GM21515 (cell line): ENCODE results near the gene FXR1.
"Not testable (repeated sequence)": the region's sequence is repeated elsewhere in the genome, so short reads cannot be mapped to it uniquely, and the experiment has no call there.

ENCODE experiments used
- ATAC-seq: cut with Tn5 transposase; IDR thresholded peaks from one replicate; pipeline ENCODE4 v1.9.1; 2021; ENCODE audit not compliant: unreplicated experiment

Gene FXR1

DNA sequence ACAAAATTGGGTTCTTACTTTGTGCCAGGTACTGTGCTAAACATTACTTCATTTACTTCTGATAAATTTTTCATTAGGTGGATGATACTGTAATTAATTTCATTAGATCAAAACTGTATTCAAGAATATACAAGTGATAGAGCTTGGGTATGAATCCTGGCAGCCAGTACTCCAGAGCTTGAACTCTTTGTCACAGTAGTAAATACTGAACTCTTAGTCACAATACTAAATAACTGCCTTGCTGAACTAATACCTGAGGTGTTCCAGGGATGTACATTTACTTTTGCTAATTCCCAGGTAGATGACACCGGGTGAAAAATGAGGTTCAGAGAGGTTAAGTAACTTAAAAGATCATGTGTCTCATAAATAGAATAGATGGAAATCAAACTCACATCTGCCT lies 20.3 kb downstream of the FXR1 start:
- ATAC-seq: no peak

GRCh38 chr3:180934638-180935037 lies 22.2 kb downstream of the FXR1 start:
- ATAC-seq: no peak

DNA sequence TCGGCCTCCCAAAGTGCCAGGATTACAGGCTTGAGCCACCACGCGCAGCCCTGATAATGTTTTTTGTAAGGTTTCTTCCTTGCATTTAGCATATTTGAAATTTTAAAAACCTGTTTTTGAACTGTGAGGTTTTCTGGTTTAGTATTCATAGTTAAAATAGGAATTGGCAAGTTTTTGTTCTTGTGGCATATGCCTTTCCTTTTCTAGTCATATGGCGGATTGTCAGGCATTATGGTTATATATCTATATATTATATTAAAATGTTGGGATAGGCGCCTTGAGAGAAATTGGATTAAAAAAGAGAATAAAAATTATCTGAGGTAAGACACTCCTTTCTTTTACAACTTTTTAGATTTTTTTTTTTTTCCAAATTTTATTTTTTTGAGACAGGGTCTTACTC lies 28.4 kb downstream of the FXR1 start:
- no peak for ATAC-seq

- ATAC-seq: peak; percentile 77
Measured at GRCh38 chr3:180947761-180948390, 35.4 kb downstream of the FXR1 start.

DNA sequence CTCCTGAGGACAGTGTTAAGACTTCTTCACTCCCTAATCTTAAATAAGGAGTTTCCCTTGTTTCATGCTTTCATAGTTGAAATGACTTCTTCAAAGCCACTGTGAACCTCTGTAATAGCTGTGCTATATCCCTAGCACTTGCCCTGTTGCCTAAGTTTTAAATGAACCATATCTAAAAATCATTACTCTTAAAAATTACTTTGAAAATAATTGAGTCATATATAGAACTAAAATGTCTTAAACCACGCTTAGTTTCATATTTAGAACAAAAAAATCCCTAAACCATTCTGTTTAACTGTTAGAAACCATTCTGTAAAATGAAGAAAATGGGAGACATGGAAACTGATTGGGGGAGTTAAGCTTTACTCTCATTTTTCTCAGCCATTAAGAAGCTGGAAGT lies 47.2 kb downstream of the FXR1 start:
- ATAC-seq: no peak

GRCh38 chr3:180961087-180961486 lies 48.6 kb downstream of the FXR1 start:
- no peak for ATAC-seq

GRCh38 chr3:180961552-180961951 lies 49.1 kb downstream of the FXR1 start:
- no peak for ATAC-seq

- no peak for ATAC-seq
Measured at GRCh38 chr3:180962530-180962929, 50.1 kb downstream of the FXR1 start.

DNA sequence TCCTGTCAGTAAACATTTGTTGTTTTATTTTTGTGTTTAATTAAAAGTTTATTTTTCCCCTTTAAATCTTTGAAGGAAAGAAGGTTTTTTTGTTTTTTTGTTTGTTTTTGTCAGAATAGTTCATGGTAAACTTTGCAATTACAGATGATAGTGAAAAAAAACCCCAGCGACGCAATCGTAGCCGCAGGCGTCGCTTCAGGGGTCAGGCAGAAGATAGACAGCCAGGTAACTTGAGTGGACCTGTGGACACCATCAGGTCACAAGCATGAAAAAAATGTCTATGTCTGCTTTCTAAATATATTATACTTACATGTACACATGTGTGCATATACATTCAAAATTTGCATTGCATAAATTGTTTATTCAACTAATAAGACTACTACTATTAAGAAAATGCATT lies 58.5 kb downstream of the FXR1 start:
- no peak for ATAC-seq

DNA sequence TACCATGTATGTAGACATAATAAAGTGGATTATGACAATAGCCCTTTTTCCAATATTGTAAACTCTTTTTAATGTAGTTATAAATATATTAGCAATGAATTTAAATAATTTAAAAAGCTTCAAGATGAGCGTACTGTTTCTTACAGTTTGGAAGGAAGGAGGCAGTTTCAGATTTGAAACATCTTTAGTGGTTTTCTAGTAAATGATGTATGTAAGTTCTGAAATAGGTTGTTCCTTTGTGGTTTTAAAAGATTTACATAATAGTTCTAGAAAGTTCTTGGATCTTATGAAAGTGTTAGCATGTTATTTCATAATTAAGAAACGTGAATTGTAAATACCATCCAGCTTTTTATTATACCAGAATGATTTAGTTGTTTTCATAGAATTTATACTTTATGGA lies 61.1 kb downstream of the FXR1 start:
- peak; percentile 59 for ATAC-seq

DNA sequence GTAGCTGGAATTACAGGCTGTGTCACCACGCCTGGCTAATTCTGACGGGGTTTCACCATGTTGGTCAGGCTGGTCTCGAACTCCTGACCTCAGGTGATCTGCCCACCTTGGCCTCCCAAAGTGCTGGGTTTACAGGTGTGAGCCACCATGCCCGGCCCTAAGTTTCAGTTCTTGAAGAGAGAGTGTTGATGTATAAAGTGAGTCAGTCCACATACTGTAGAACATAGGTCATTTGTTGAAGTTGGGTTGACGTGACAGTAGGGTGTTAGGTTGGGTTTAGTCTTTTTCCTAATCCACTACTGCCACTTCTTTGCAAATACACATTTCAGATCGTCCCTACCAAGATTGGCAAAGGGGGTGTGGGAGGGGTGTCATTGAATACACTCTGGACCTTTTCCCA lies 61.8 kb downstream of the FXR1 start:
- ATAC-seq: no peak

- ATAC-seq: no peak
Measured at GRCh38 chr3:180977498-180977897, 65.0 kb downstream of the FXR1 start.

GRCh38 chr3:180979961-180980360 lies 67.5 kb downstream of the FXR1 start:
- ATAC-seq: no peak

DNA sequence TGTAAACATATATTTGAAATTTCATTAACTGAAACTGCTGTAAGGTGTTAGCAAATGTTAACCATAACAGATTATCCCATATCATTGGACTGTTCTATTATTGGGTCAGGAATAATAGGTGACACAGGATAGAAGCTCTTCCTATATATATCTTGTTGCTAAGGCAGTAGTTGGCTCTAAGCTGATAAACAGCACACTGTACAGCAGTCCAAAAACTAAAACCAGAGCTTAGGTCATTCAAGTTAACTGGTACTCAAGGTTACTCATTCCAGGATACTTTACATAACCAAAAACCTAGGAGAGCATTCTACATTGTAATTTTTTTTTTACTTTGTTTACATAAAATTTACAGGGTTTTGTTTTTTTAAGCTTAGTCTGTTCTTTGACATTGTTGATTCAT lies 68.1 kb downstream of the FXR1 start:
- no peak for ATAC-seq

DNA sequence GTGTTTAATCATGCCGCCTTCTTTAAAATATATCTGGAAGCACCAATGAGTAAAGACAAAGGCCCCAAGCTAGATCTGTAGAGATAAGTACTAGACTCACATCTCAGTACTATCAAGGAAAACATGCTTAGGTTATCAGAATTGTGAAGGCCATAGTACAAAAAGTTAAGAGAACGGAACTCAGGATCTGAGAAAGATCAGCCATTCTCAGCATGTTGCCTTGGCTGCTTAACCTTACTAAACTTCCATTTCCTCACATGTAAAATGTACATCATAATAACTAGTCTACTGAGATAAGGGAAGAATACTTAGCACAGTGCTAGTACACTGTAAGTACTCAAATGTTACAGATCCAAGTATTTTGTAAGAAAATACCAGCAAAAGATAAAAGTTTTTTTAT lies 69.4 kb downstream of the FXR1 start:
- ATAC-seq: no peak

GRCh38 chr3:180983136-180983535 lies 70.7 kb downstream of the FXR1 start:
- ATAC-seq: no peak

DNA sequence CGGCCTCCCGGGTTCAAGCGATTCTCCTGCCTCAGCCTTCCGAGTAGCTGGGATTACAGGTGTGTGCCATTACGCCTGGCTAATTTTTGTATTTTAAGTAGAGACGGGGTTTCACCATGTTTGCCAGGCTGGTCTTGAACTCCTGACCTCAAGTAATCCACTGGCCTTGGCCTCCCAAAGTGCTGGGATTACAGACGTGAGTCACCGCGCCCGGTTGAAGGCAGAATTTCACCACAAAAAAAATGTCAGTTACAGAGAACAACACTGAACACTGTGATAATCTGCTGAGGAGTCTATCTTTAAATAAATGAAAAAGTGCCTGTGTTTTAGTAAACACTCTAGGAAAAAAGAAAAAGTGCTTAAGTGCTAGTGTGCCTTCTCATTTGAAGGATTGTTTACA lies 73.9 kb downstream of the FXR1 start:
- ATAC-seq: not testable (repeated sequence)

GRCh38 chr3:180987344-180987743 lies 74.9 kb downstream of the FXR1 start:
- no peak for ATAC-seq

DNA sequence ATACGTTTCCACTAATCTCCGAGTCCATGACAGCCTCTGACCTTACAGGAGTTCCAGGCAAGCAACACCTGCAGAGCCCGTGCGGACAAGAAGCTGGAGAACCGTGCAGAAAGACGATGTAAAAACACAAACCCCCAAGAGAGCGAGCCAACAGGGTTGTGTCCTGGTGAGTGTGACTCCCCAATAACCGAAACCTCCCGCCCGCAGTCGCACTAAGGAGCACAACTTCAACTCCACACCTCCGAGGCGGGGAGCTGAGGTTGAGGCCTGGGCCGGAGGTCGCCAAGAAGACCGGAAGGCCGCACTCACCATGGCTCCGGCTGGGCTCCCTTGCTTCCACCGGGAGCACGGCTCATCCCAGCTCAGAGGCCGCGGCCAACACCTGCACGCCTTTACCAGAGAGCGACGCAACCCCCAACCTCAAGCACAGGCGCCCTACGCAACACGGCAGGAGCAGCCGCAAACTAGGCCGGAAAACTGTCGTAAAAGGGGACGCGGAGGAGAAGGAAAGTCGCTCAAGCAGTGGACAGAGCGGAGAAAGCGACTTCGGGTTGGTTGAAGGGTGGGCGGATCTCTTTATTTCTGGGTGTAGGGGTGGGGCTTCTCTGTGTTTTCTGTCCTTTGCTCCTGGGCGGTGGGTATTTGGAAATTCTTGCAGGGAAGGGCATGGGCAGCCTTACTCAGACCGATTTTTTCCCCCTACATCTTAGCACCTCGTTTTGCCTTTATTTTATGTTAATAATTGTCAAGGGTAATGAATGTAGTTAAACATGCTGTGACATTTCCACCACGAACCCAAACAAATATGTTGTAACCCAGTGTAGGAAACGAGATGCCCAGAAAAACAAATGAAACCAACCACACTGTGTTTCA lies 77.1 kb downstream of the FXR1 start, which contains the start of gene DNAJC19:
Gene DNAJC19 (minus strand): TSS at position 446 of the 873 bp plus-strand sequence. CDS start 134 bp downstream, at position 312.
- ATAC-seq: peak; percentile 96

DNA sequence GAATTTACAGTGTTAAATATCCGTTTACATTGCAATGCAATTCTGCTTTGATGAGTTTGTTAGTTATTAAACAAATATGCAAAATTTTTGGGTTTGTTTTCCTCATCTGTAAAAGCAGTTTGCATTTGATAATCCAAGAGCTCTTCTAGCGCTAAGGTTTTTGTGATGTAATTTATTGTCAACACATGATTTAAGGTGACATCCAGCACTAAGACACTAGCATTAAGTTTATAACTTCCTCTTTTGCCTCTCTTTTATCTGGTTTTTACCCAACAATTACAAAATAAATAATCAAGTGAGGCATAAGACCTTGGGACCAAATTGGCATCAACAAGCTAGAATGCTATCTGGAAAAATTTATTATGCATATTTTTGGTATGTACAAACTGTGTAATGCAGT lies 78.0 kb downstream of the FXR1 start:
- no peak for ATAC-seq

GRCh38 chr3:180996415-180996932 lies 84.0 kb downstream of the FXR1 start:
- ATAC-seq: no peak

DNA sequence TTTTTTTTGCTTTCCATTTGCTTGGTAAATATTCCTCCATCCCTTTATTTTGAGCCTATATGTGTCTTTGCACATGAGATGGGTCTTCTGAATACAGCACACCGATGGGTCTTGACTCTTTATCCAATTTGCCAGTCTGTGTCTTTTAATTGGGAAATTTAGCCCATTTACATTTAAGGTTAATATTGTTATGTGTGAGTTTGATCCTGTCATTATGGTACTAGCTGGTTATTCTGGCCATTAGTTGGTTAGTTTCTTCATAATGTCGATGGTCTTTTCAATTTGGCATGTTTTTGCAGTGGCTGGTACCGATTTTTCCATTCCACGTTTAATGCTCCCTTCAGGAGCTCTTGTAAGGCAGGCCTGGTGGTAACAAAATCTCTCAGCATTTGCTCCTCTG lies 89.9 kb downstream of the FXR1 start:
- not testable (repeated sequence) for ATAC-seq
